ENCODE results near the gene CD8B. TPM values are rescaled to one million over a fixed set of nuclear protein-coding genes. Genes with fewer than 3 reads are reported as not detected.
"Not testable (repeated sequence)": the region's sequence is repeated elsewhere in the genome, so short reads cannot be mapped to it uniquely, and the experiment has no call there.

The CD8B gene
- total RNA-seq, 1 donor from 2014 or later: not detected

DNA sequence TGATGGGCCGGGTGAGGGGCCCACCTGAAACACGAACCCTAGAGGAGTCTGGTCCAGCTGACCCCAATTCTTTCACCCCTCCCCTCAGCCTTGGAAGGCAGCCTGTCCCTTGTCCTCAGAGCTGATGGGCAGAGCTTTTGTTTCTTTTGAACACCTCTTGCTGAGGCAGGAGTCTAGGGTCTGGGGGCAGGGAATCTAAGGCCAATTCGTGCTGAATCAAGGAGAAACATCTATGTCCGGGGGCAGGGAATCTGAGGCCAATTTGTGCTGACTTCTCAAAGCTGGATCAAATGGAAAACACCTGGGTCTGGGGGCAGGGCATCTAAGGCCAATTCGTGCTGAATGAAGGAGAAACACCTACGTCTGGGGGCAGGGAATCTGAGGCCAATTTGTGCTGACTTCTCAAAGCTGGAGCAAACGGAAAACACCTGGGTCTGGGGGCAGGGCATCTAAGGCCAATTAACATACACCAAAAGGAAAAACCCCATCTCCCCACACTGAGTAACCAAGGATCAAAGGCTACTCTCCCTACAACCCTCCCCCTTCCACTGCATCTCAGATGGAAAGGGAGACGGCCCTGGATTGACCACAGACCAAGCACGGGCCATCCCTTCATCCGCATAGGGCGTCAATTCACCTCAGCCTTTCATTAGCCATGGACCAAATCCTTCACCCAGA is 21.7 kb downstream of the CD8B start:
- H3K27ac Mint-ChIP-seq (ENCODE audit: unreplicated experiment); H3K9ac ChIP-seq (ENCODE audit: low read length); DNase-seq (ENCODE audit: low read depth); H3K79me2 ChIP-seq (ENCODE audit: insufficient read depth, low read length); H3K36me3 Mint-ChIP-seq (ENCODE audit: low read depth, unreplicated experiment); H3K4me1 Mint-ChIP-seq (ENCODE audit: low read depth, unreplicated experiment); H3K27ac ChIP-seq (ENCODE audit: low read depth, low read length); H4K20me1 ChIP-seq (ENCODE audit: insufficient read depth, low read length); H3K27me3 ChIP-seq (ENCODE audit: insufficient read depth, low read length); H3K9me3 Mint-ChIP-seq (ENCODE audit: unreplicated experiment); H3K4me1 ChIP-seq (ENCODE audit: insufficient read depth, low read length); H3K4me2 ChIP-seq (ENCODE audit: low read length); FAIRE-seq; H2AFZ ChIP-seq (ENCODE audit: low read depth, low read length); H3K4me3 Mint-ChIP-seq (ENCODE audit: unreplicated experiment); H3K36me3 ChIP-seq (ENCODE audit: insufficient read depth, low read length); H3K9me3 ChIP-seq (ENCODE audit: insufficient read depth, low read depth, low read length); H3K4me3 ChIP-seq (ENCODE audit: insufficient read depth, low read depth, low read length): not testable (repeated sequence)
- peaks cover 19% of the 10 kb centered on the region for H3K27me3 Mint-ChIP-seq (ENCODE audit: low read depth, unreplicated experiment)

DNA sequence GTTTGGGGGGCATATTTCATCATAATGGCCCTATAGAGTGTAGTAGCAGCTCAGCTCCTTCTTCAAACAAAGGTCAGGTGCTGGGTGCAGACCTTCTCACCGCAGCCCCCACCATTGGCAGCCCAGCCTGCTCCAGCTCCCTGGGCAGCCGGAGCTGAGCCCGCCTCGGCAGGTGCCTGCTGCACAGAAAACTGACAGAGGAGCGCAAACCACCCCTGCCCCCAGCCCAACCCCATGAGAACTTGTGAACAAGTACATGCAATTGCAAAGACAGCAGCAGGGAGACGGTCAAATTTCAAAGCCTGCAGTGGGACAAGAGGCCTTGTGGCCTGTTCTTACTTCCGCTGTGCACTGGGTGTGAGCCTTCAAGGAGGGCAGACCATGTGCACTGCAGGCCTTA is 22.2 kb downstream of the CD8B start:
- FAIRE-seq; H2AFZ ChIP-seq (ENCODE audit: low read depth, low read length); H3K9me3 Mint-ChIP-seq (ENCODE audit: unreplicated experiment); H4K20me1 ChIP-seq (ENCODE audit: insufficient read depth, low read length); H3K27me3 ChIP-seq (ENCODE audit: insufficient read depth, low read length); H3K9me3 ChIP-seq (ENCODE audit: insufficient read depth, low read depth, low read length); H3K4me1 Mint-ChIP-seq (ENCODE audit: low read depth, unreplicated experiment); H3K79me2 ChIP-seq (ENCODE audit: insufficient read depth, low read length); DNase-seq (ENCODE audit: low read depth); H3K27ac Mint-ChIP-seq (ENCODE audit: unreplicated experiment); H3K4me3 Mint-ChIP-seq (ENCODE audit: unreplicated experiment); H3K36me3 Mint-ChIP-seq (ENCODE audit: low read depth, unreplicated experiment); H3K36me3 ChIP-seq (ENCODE audit: insufficient read depth, low read length); H3K4me2 ChIP-seq (ENCODE audit: low read length); H3K4me1 ChIP-seq (ENCODE audit: insufficient read depth, low read length); H3K9ac ChIP-seq (ENCODE audit: low read length); H3K4me3 ChIP-seq (ENCODE audit: insufficient read depth, low read depth, low read length); H3K27ac ChIP-seq (ENCODE audit: low read depth, low read length): not testable (repeated sequence)
- H3K27me3 Mint-ChIP-seq (ENCODE audit: low read depth, unreplicated experiment): peaks cover 19% of the 10 kb centered on the region

DNA sequence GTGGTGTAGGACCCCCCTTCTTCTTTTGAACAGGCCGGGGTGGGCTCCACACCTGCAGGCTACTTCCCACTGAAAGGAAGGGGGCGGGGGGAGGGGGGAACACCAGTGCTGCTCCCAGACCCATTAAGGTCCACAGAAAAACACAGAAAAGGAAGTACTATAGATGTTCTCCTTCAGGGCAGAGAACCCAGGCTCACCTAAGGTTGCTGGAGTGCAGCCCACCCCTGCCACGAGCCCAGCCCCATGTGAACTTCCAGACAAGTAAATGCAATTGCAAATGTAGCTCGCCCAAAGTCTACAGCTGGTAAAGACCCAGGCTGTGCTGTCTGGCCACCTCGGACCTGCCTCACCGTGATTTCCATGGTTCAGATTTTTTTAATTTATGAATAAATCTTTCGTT is 24.0 kb downstream of the CD8B start:
- not testable (repeated sequence) for H3K4me3 ChIP-seq (ENCODE audit: insufficient read depth, low read depth, low read length); H3K36me3 ChIP-seq (ENCODE audit: insufficient read depth, low read length); H2AFZ ChIP-seq (ENCODE audit: low read depth, low read length); H3K27me3 ChIP-seq (ENCODE audit: insufficient read depth, low read length); H3K9ac ChIP-seq (ENCODE audit: low read length); H3K27ac Mint-ChIP-seq (ENCODE audit: unreplicated experiment); H3K27ac ChIP-seq (ENCODE audit: low read depth, low read length); H3K4me1 Mint-ChIP-seq (ENCODE audit: low read depth, unreplicated experiment); H3K4me1 ChIP-seq (ENCODE audit: insufficient read depth, low read length); H3K79me2 ChIP-seq (ENCODE audit: insufficient read depth, low read length); H3K9me3 ChIP-seq (ENCODE audit: insufficient read depth, low read depth, low read length); H3K9me3 Mint-ChIP-seq (ENCODE audit: unreplicated experiment); H3K36me3 Mint-ChIP-seq (ENCODE audit: low read depth, unreplicated experiment); H4K20me1 ChIP-seq (ENCODE audit: insufficient read depth, low read length); FAIRE-seq; DNase-seq (ENCODE audit: low read depth); H3K4me3 Mint-ChIP-seq (ENCODE audit: unreplicated experiment)
- peaks cover 21% of the 10 kb centered on the region for H3K27me3 Mint-ChIP-seq (ENCODE audit: low read depth, unreplicated experiment)
- peak overlapping the region; percentile 77 for H3K4me2 ChIP-seq (ENCODE audit: low read length)

DNA sequence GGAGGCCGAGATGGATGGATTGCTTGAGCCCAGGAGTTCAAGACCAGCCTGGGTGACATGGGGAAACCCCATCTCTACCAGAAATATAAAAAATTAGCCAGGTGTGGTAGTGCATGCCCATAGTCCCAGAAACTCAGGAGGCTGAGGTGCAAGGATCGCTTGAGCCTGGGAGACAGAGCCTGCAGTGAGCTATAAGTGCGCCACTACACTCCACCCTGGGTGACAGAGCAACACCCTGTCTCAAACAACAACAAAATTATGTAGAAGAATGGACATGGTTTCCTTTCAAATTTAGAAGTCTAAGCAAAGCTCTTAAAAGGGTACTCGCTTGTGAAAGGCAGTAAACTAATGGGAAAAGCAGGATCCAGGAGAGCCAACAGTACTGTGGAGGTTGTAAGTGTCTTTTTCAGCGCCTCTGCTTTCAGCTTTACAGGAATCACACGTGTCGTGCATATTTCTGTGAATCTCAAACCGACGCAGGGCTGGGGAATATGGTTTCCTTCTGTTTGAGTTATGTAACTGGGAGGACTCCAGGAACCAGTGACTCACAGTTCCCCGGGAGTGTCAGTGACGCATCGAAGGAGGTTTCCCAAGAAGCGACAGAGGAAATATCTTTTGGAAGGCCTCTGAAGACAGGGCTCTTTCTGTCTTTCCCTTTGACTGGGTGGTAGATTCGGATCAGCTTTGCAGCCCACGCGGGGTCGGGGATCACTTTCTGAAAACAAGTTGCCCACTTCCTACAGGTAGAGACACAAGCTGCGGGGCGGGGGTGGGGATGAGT is 24.6 kb downstream of the CD8B start:
- H3K79me2 ChIP-seq (ENCODE audit: insufficient read depth, low read length); H3K27ac ChIP-seq (ENCODE audit: low read depth, low read length); H2AFZ ChIP-seq (ENCODE audit: low read depth, low read length); H3K9me3 Mint-ChIP-seq (ENCODE audit: unreplicated experiment); H3K4me1 Mint-ChIP-seq (ENCODE audit: low read depth, unreplicated experiment); H3K36me3 ChIP-seq (ENCODE audit: insufficient read depth, low read length); H4K20me1 ChIP-seq (ENCODE audit: insufficient read depth, low read length); H3K4me1 ChIP-seq (ENCODE audit: insufficient read depth, low read length); H3K9ac ChIP-seq (ENCODE audit: low read length); H3K4me3 Mint-ChIP-seq (ENCODE audit: unreplicated experiment); H3K36me3 Mint-ChIP-seq (ENCODE audit: low read depth, unreplicated experiment); H3K27me3 ChIP-seq (ENCODE audit: insufficient read depth, low read length); H3K4me3 ChIP-seq (ENCODE audit: insufficient read depth, low read depth, low read length); H3K9me3 ChIP-seq (ENCODE audit: insufficient read depth, low read depth, low read length): not testable (repeated sequence)
- DNase-seq (ENCODE audit: low read depth): peak; percentile 81
- Mint-ChIP-seq H3K27ac (ENCODE audit: unreplicated experiment) (peak overlapping the region; percentile 41), H3K27me3 (ENCODE audit: low read depth, unreplicated experiment) (peaks cover 16% of the 10 kb centered on the region)
- peak; percentile 83 for FAIRE-seq
- peak overlapping the region; percentile 77 for H3K4me2 ChIP-seq (ENCODE audit: low read length)

DNA sequence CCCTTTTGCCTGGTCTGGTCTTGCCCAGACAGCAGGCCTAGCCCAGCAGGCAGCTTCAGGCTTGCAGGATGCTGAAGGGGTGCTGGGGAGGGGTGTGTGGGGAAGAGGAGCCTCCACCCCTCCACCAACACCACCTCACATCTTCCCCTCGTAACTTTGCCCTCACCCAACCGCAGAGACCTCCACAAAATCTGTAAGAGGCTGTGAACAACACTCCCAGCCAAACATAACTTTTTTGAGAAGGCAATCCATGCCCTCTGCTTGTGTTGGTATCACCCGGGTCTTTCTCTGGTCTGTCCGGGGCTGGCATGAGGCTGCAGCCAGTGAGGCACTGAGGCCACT is 26.2 kb downstream of the CD8B start:
- not testable (repeated sequence) for H3K4me1 ChIP-seq (ENCODE audit: insufficient read depth, low read length); H3K27me3 ChIP-seq (ENCODE audit: insufficient read depth, low read length); H3K4me3 Mint-ChIP-seq (ENCODE audit: unreplicated experiment); H3K9me3 Mint-ChIP-seq (ENCODE audit: unreplicated experiment); H3K27ac ChIP-seq (ENCODE audit: low read depth, low read length); H3K4me3 ChIP-seq (ENCODE audit: insufficient read depth, low read depth, low read length); H4K20me1 ChIP-seq (ENCODE audit: insufficient read depth, low read length); H3K9ac ChIP-seq (ENCODE audit: low read length); H3K27ac Mint-ChIP-seq (ENCODE audit: unreplicated experiment); DNase-seq (ENCODE audit: low read depth); H3K36me3 Mint-ChIP-seq (ENCODE audit: low read depth, unreplicated experiment); H3K36me3 ChIP-seq (ENCODE audit: insufficient read depth, low read length); H3K9me3 ChIP-seq (ENCODE audit: insufficient read depth, low read depth, low read length); H3K79me2 ChIP-seq (ENCODE audit: insufficient read depth, low read length); H3K4me2 ChIP-seq (ENCODE audit: low read length); H3K4me1 Mint-ChIP-seq (ENCODE audit: low read depth, unreplicated experiment); H2AFZ ChIP-seq (ENCODE audit: low read depth, low read length); FAIRE-seq
- H3K27me3 Mint-ChIP-seq (ENCODE audit: low read depth, unreplicated experiment): peaks cover 13% of the 10 kb centered on the region
